ENCODE results near the gene CCDC197. TPM values are rescaled to one million over a fixed set of nuclear protein-coding genes. Genes with fewer than 3 reads are reported as not detected.

The CCDC197 gene
- total RNA-seq, 1 experiment from 2014 or later: not detected

DNA sequence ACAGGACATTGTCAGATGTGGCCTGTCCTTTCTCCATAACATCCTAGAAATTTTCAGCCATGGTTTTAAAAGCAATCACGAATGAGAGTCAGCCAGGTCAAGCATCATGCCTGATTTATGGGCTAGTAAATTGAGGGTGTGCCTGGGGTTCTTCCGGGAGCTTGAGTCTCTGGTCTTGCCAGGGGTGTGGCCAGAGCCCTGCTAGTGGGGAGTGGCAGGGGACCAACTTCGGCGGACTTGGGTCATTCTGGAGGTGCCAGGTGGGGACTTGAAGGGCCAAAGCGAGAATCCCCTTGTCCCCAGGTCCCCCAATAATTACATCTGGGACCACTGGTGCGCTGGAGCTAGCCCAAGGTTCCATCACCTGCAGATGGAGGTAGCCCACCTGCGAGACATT is 34.8 kb downstream of the CCDC197 start:
- Mint-ChIP-seq H3K4me3 (no peak overlapping the region), H3K27me3 (ENCODE audit: low read depth) (peaks cover 4% of the 10 kb centered on the region; the same call in 1 of the 2 replicates), H3K36me3 (ENCODE audit: insufficient read depth in 1 of 3, low read depth in 3 of 3) (peaks cover 4 to 15% (median 12%) of the 10 kb centered on the region in 3 experiments), H3K9me3 (peaks cover 0 to 2% of the 10 kb centered on the region in 2 experiments; a peak in 3 of 5 replicates), H3K27ac (no peak overlapping the region), H3K4me1 (peaks cover 25 to 33% of the 10 kb centered on the region in 2 experiments)
- Histone ChIP-seq H3K14ac (ENCODE audit: insufficient read depth, low read length) (no peak overlapping the region), H2BK12ac (ENCODE audit: insufficient read length, low read depth, low read length) (no peak overlapping the region), H2AFZ (ENCODE audit: low read length) (no peak overlapping the region), H3T11ph (ENCODE audit: low read length) (no peak overlapping the region), H3K9me3 (ENCODE audit: control insufficient read depth, low read depth, low read length) (no peaks in the 10 kb centered on the region), H3K27me3 (ENCODE audit: insufficient read depth, low read length) (no peaks in the 10 kb centered on the region), H4K8ac (replicated peaks; ENCODE audit: insufficient read length, low read depth, low read length) (no peak overlapping the region), H2BK15ac (ENCODE audit: low read depth, low read length) (no peak overlapping the region), H3K23ac (ENCODE audit: insufficient read length, low read depth, low read length) (no peak overlapping the region), H3K4me2 (ENCODE audit: insufficient read depth, insufficient read length, low read length) (no peak overlapping the region), H2AK5ac (ENCODE audit: insufficient read length, low read length) (no peak overlapping the region), H3K79me1 (ENCODE audit: insufficient read depth, low read depth, low read length, poor library complexity, severe bottlenecking) (no peaks in the 10 kb centered on the region), H3K23me2 (ENCODE audit: insufficient read length, low read depth, low read length, poor library complexity, severe bottlenecking) (no peaks in the 10 kb centered on the region), H3K9ac (ENCODE audit: extremely low read depth, insufficient read length, low read length) (no peak overlapping the region), H3K18ac (ENCODE audit: insufficient read length, low read depth, low read length) (no peak overlapping the region), H3K4me1 (ENCODE audit: insufficient read depth, low read length) (no peaks in the 10 kb centered on the region), H2BK5ac (ENCODE audit: insufficient read length, low read length) (no peak overlapping the region), H3K56ac (ENCODE audit: insufficient read length, low read depth, low read length) (no peak overlapping the region), H3K27ac (ENCODE audit: insufficient read length, low read depth, low read length) (no peak overlapping the region), H4K20me1 (ENCODE audit: control insufficient read depth, insufficient read depth, insufficient read length) (no peaks in the 10 kb centered on the region), H2BK120ac (ENCODE audit: low read depth, low read length, poor library complexity, severe bottlenecking) (no peak overlapping the region), H4K91ac (ENCODE audit: insufficient read length, low read depth, low read length) (no peak overlapping the region), H3K4ac (ENCODE audit: low read depth, low read length) (no peak overlapping the region), H2BK20ac (ENCODE audit: low read depth, low read length, poor library complexity, severe bottlenecking) (no peak overlapping the region), H4K5ac (ENCODE audit: insufficient read length, low read depth, low read length) (no peak overlapping the region), H3K79me2 (ENCODE audit: insufficient read depth, low read length) (no peaks in the 10 kb centered on the region)
- DNase-seq: no peak
- TF ChIP-seq, protein P1, sequence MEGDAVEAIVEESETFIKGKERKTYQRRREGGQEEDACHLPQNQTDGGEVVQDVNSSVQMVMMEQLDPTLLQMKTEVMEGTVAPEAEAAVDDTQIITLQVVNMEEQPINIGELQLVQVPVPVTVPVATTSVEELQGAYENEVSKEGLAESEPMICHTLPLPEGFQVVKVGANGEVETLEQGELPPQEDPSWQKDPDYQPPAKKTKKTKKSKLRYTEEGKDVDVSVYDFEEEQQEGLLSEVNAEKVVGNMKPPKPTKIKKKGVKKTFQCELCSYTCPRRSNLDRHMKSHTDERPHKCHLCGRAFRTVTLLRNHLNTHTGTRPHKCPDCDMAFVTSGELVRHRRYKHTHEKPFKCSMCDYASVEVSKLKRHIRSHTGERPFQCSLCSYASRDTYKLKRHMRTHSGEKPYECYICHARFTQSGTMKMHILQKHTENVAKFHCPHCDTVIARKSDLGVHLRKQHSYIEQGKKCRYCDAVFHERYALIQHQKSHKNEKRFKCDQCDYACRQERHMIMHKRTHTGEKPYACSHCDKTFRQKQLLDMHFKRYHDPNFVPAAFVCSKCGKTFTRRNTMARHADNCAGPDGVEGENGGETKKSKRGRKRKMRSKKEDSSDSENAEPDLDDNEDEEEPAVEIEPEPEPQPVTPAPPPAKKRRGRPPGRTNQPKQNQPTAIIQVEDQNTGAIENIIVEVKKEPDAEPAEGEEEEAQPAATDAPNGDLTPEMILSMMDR (conservative IDR thresholded peaks at IDR 0.05): no peak
- WGBS (ENCODE audit: extremely low coverage, insufficient read length, low lambda C conversion rate): no CpG with 5 or more reads among the region's 7 CpGs

Measured in H9 (cell line).